ENCODE measurements around the gene CERT1.
A peak's percentile ranks its signal among the peaks of the same experiment; 100 is the strongest.
"Not testable (repeated sequence)": the region's sequence is repeated elsewhere in the genome, so short reads cannot be mapped to it uniquely, and the experiment has no call there.

Gene CERT1

GRCh38 chr5:75511435-75512382, at the start of gene CERT1, which contains the start of gene POLK:
Gene CERT1 (minus strand): TSS chr5:75511629. CDS start chr5:75511207, 422 bp downstream.
Gene POLK (plus strand): TSS chr5:75511891.
- peak; percentile 98 to 100 (median 99) for DNase-seq
- intact Hi-C loops (cut with DNase I) = loop anchor here (1.0 to 5.0 kb wide), 3 partner anchors 156 to 274 kb away; partner anchors contain the start of gene ANKRD31

- DNase-seq; intact Hi-C loops (cut with DNase I): not testable (repeated sequence)
These were observed 49.2 kb upstream of the CERT1 start for GRCh38 chr5:75560655-75561054.

GRCh38 chr5:75558981-75559632, 47.7 kb upstream of the CERT1 start:
- DNase-seq = no peak
- intact Hi-C loops (cut with DNase I) = no loop called here

GRCh38 chr5:75558221-75558620, 46.8 kb upstream of the CERT1 start:
- intact Hi-C loops (cut with DNase I) = no loop called here
- DNase-seq = no peak

- DNase-seq = no peak
- intact Hi-C loops (cut with DNase I) = no loop called here
These were observed 41.9 kb upstream of the CERT1 start for GRCh38 chr5:75553358-75553757.

GRCh38 chr5:75552764-75553163, 41.3 kb upstream of the CERT1 start:
- DNase-seq = no peak
- intact Hi-C loops (cut with DNase I) = no loop called here

- intact Hi-C loops (cut with DNase I) = no loop called here
- DNase-seq = no peak
These were observed 40.0 kb upstream of the CERT1 start for GRCh38 chr5:75551471-75551870.

- intact Hi-C loops (cut with DNase I) = no loop called here
- DNase-seq = no peak
These were observed 39.2 kb upstream of the CERT1 start for GRCh38 chr5:75550597-75550996.

- intact Hi-C loops (cut with DNase I) = no loop called here
- DNase-seq = no peak
These were observed 36.4 kb upstream of the CERT1 start for GRCh38 chr5:75547812-75548211.

GRCh38 chr5:75546830-75547229, 35.4 kb upstream of the CERT1 start:
- DNase-seq = no peak
- intact Hi-C loops (cut with DNase I) = no loop called here

- intact Hi-C loops (cut with DNase I) = no loop called here
- no peak for DNase-seq
These were observed 33.7 kb upstream of the CERT1 start for GRCh38 chr5:75545131-75545530.

GRCh38 chr5:75538211-75538610, 26.8 kb upstream of the CERT1 start:
- intact Hi-C loops (cut with DNase I) = no loop called here
- no peak for DNase-seq

- peak in 1 of 10 donors; percentile 72 for DNase-seq
- intact Hi-C loops (cut with DNase I) = no loop called here
These were observed 25.4 kb upstream of the CERT1 start for GRCh38 chr5:75536694-75537360.

GRCh38 chr5:75536147-75536546, 24.7 kb upstream of the CERT1 start:
- intact Hi-C loops (cut with DNase I) = no loop called here
- DNase-seq = no peak

- intact Hi-C loops (cut with DNase I) = no loop called here
- no peak for DNase-seq
These were observed 23.3 kb upstream of the CERT1 start for GRCh38 chr5:75534734-75535133.

- intact Hi-C loops (cut with DNase I) = not testable (repeated sequence)
These were observed 22.3 kb upstream of the CERT1 start for GRCh38 chr5:75533716-75534115.

GRCh38 chr5:75532190-75532589, 20.8 kb upstream of the CERT1 start:
- intact Hi-C loops (cut with DNase I) = no loop called here
- no peak for DNase-seq

More at GRCh38 chr5:75533716-75534115, 22.3 kb upstream of the CERT1 start:
- not testable (repeated sequence) for DNase-seq

- intact Hi-C loops (cut with DNase I) = no loop called here
- DNase-seq = no peak
These were observed 17.8 kb upstream of the CERT1 start for GRCh38 chr5:75529185-75529584.

GRCh38 chr5:75526070-75526469, 14.6 kb upstream of the CERT1 start:
- no peak for DNase-seq
- intact Hi-C loops (cut with DNase I) = no loop called here

GRCh38 chr5:75525344-75525743, 13.9 kb upstream of the CERT1 start:
- intact Hi-C loops (cut with DNase I) = no loop called here
- DNase-seq = no peak

GRCh38 chr5:75524591-75524990, 13.2 kb upstream of the CERT1 start:
- no peak for DNase-seq
- intact Hi-C loops (cut with DNase I) = no loop called here
